ENCODE measurements around the gene SLC25A14.

The SLC25A14 gene

DNA sequence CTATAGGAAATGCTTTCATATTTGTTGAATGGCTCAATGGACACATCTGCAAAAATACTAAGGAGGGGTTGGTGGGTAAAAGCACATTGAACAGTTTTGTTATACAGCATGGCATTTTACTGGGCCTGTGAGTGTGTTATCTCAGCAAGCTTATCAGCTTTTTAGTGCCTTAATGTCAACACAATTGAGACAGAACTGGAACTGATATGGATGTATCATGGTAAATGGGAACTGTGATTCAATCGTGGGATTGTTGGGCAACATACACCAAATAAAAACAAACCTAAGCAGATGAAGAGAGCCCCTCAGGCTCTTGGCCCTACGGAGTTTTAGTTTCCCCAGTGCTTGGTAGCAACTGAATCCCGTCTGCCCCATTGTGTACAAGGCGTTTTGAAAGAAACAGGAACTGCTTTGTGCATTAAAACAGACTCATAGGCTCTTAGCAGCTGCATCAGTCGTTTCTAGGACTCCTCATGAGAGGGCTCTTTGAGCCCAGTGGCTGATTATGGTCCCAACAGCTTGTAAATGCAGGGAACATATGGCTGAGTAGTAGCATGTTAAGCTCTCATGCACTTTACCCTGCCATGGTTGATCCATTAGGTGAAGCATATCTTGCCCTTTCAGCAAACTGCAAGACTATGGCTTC, 38.4 kb downstream of the SLC25A14 start:
- DNase-seq (ENCODE audit: low read depth in 4 of 4, low spot score in 1 of 4): no peak

DNA sequence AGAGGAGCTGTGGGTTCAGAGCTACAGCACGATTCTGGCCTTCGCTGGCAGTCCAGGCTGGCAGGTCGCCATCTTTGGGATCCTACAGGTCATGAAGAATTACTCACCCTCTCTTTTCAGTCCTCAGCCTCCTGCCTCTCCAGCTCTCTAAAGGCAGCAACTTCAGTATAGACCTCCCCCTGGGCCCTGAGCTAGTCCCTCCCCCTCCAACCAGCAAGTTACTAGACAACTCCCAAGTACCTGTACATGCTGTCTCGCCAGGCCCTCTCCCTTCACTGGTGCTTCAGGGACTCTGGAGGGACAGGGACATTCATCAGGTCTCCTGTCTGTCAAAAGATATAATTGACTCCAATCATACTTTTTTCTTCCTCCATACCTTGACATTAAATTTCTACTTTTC, 45.8 kb downstream of the SLC25A14 start, which contains the start of gene GPR119:
Gene GPR119 (minus strand): TSS at position 155 of the 400 bp plus-strand sequence. CDS start 227 bp downstream, outside the sequence.
- no peak for DNase-seq (ENCODE audit: low read depth in 4 of 4, low spot score in 1 of 4)

DNA sequence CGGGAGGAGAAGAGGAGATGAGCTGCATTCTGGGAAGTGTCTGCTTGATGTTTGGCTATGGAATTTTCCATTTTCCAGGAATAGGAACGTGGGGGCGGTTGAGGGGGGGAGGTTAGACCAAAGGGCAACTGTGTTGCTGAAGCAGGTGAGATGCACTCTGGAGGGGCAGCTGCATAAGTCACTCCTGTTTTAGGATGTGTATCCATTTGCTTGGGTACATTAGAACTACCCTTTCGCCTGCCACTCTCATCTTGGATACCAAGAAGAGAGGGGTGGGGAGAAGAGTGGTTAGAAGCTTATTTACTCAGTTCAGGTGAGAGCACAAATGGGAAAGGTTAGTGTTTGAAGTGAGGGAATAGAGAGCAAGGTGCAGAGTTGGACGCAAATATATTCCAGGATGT, 46.7 kb downstream of the SLC25A14 start:
- DNase-seq (ENCODE audit: low read depth in 4 of 4, low spot score in 1 of 4): no peak

DNA sequence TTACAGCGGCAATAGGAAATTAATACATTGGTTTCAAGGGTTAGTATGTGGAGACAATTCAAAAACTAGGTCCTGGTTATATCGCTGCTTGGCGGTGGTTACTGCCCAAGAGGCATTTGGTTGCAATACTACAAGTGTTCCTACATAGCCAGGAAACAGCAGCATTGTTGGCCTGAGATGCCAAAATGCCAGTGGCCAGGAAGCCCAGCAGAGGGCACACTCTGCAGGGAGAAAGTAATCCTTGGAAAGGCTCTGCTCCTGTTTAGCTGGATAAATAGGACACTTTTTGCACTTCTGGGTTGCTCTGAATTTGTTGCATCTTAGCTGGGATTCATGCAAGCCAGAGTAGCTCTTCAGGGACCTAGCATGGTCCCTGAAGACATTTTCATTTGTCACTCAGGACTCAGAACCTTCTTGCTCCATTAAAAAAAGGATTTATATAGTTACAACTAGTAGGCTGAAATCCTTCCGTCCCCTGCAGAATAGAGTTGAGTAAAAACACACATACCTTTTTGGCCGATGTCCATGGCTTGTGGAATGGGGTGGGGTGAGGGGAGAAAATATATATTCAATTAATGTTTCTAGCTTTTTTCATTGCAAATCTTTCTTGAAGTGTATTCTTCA, 53.8 kb downstream of the SLC25A14 start:
- DNase-seq (ENCODE audit: low read depth in 4 of 4, low spot score in 1 of 4): no peak

DNA sequence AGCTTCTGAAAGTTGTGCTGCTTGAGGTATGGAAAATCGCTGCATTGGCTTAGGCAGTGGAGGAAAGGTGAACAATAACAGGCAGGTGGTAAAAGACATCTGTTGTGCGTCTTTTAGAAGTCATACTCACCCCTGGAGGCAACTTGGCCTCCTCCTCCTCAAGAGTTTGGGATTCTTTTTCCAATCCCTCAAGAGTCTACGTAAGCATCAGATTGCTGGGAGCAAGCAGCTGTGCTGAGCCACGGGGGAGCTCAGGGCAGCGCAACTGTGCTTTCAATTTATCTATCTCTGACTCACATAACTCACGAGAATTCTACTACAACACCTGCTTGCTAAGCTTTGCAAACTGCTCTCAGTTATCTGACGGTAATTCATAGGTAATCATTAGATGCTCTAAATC, 55.6 kb downstream of the SLC25A14 start:
- DNase-seq (ENCODE audit: low read depth in 4 of 4, low spot score in 1 of 4): no peak

DNA sequence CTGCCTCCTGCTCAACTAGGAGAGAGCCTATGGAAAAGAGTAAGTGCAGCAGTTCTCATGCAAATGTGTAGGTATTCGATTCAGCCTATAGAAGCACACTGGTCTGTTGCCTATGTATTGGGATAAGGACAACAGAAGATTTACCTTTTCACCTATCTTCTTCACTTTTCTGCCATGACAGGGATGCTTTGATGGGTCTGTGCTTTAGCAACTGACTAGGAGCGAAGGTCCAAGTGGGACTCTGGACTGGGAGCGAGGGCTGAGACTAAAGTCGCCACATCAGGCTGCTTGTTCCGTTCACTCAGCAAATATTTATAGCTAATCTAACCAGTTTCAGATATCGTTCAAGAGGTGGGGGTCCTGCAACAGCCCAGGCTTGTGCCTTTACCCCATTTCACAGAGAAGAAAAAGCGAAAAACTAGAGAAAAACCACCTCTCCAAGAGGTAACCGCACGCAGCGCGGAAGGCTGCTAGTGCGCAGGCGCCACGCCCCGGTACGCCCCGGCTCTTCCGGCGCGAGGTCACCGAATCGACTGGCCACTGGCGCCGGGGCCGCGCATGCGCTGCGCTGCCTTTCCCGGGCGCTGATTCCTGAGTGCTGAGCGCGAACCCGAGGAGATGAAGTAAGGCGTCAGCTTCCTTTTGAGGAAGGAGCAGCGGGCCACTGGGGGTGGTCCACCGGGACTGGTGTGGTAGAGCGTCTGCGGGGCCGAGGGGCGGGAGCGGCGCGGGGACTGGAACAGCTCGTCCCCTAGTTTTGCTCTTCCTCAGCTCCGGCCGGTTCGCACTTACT, 61.9 kb downstream of the SLC25A14 start, which contains the start of gene RBMX2:
Gene RBMX2 (plus strand): TSS at position 573 of the 793 bp plus-strand sequence. CDS start 46 bp downstream, at position 619.
- peak; percentile 21 to 54 (median 32) for DNase-seq (ENCODE audit: low read depth in 4 of 4, low spot score in 1 of 4)

DNA sequence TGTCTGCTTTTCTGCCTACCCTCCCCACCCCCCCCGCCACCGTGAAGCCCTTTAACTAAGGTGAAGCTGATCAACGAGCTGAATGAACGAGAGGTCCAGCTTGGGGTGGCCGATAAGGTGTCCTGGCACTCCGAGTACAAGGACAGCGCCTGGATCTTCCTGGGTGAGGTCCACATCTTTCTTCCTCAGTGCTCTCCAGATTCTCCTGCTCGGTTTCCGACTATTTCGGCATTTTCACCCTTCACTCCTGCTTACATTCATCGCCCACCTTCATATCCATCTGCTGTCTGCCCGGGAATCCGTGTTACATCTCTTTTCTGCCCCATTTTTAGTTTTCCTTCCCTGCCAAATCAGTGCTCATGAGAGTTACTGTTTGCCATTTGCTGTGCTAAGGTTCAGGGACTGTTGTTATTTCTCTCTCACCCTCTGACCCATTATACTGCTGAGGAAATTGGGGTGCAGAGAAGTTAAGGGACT, 62.5 kb downstream of the SLC25A14 start:
- no peak for DNase-seq (ENCODE audit: low read depth in 4 of 4, low spot score in 1 of 4)

DNA sequence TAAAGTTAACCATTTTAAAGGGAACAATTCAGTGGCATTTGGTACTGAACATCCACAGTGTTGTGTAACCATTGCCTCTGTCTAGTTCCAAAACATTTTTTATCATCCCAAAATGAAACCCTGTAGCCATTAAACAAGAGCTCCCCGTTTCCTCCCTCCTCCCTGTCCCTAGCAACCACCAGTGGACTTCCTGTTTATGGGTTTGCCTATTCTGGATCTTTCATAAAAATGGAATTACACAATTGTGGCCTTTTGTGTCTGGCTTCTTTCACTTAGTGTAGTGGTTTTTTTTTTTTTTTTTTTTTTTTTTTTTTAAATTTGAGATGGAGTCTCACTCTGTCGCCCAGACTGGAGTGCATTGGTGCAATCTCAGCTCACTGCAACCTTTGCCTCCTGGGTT, 73.7 kb downstream of the SLC25A14 start:
- no peak for DNase-seq (ENCODE audit: low read depth in 4 of 4, low spot score in 1 of 4)

DNA sequence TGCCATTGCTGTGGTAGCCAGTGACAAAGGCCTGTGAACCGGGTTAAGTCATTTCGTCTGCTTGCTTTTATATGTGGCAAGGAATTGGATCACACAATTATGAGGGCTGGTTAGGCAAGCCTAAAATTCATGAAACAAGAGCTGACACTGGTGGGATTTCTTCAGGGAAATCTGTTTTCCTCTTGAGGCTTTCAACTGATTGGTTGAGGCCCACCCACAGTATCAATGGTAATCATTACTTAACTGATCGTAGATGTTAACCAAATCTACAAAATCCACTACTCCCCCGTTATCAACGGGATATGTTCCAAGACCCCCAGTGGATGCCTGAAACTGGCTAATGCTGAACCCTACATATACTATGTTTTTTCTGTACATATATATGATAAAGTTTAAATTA, 75.1 kb downstream of the SLC25A14 start:
- no peak for DNase-seq (ENCODE audit: low read depth in 4 of 4, low spot score in 1 of 4)

DNA sequence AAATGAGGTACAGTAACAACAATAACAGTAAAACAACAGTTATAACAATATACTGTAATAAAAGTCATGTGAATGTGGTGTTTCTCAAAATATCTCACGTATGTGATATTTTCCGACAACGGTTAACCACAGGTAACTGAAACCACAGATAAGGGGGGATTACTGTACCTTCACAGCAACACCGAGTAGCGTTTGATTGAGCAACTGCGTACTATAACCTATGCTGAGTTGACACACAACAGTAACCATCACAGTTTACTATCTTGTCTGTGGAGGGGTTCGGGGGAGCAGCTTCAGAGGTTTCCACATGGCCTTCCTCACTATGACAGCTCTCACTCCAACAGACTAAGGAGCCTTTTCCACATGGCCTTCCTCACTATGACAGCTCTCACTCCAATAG, 75.5 kb downstream of the SLC25A14 start:
- no peak for DNase-seq (ENCODE audit: low read depth in 4 of 4, low spot score in 1 of 4)

DNA sequence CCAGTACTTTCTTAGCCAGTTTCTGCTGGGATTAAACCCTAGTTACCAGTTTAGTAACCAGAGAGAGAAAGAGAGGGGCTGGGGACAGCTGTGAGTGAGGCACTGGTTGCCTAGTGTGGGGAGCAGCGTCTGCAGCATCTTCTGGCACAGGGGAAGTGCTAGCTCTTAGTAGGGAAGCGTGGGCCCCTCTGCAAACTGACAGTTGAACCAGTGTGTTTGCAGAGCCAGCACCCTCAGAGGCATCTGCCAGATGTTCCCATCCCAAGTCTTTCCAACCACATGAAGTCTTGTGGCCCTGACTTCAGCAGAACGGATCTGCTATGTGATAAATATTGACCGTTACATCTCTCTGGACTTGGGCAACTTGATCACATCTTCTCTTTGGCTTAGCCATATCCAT, 77.1 kb downstream of the SLC25A14 start:
- DNase-seq (ENCODE audit: low read depth in 4 of 4, low spot score in 1 of 4): no peak

DNA sequence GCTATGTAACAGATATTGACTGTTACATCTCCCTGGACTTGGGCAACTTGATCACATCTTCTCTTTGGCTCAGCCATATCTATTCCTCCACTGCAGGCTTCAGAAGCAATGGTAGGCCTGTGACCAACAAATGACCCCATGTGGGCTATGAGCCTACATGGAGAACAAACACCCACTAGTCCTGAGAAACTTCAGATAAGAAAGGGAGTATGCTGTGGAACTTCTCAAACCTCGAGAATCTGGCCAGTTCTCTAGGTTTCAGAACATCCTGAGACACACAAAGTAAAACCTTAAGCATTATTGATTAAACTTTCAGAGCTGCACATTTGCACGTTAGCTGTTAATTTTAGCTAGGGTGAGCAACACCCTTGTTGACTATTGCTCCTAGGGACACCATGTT, 78.3 kb downstream of the SLC25A14 start:
- no peak for DNase-seq (ENCODE audit: low read depth in 4 of 4, low spot score in 1 of 4)

DNA sequence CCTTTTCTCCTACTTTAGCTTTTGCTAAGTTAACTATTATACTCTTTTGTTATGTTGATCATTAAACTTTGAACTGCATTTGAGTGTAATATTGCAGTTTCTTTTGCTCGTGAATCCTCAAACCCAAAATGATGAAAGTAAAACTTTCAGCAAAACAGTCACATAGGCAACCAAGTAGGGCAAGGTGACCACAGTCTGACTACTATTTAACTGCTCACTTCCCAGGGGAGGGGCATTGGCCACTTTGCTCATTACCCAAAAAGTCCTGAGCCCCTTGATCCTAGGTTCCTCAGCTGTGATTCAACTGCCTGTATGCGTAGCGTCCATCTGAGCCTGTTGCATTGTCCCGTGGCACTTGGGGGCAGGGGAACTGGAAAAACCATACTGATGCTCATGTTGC, 79.0 kb downstream of the SLC25A14 start:
- no peak for DNase-seq (ENCODE audit: low read depth in 4 of 4, low spot score in 1 of 4)

DNA sequence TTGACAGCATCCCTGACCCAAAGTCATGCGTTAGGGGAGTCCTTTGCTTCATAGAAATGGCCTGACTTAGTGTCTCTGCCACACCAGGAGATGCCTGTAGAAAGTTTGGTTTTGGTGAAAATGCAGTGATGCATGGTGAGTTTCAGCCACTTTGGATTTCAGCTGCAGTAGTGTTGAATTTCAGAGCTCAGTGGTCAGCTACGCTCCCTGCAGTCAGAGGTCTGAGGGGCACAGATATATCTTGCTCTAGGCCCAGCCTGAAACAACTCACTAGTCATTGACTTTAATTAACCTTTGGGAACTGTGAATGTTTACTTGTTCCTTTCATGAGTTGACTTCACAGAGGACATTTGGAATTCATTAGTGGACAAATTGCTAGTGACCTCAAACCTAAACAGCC, 79.5 kb downstream of the SLC25A14 start:
- DNase-seq (ENCODE audit: low read depth in 4 of 4, low spot score in 1 of 4): no peak

Data from stimulated activated CD4-positive, alpha-beta T cell treated with anti-CD3 and anti-CD28 coated beads, Interleukin-1b, Interleukin-23, amount 100 ng/mL, for 24 hours (primary cell).